Activated CD8-positive, alpha-beta T cell treated with anti-CD3 and anti-CD28 coated beads for 36 hours (primary cell): ENCODE data around the gene KIF5B. TPM values are rescaled to one million over a fixed set of nuclear protein-coding genes. Genes with fewer than 3 reads are reported as not detected.
"Not testable (repeated sequence)": the region's sequence is repeated elsewhere in the genome, so short reads cannot be mapped to it uniquely, and the experiment has no call there.

Source experiments
- ATAC-seq: fragments of 200-7000 bp; cut with Tn5 transposase; one replicate; pipeline ENCODE4 v1.10.0; 2021; ENCODE audit warnings: mild to moderate bottlenecking, moderate library complexity
- CTCF ChIA-PET: fragments of 350-600 bp; sonication (Branson Sonifier 250); formaldehyde crosslinking; loops from one replicate; lab custom pipeline; 2021; ENCODE audit warnings: antibody characterized with exemption; lab: Charles Lee
- POLR2A ChIA-PET: fragments of 350-600 bp; sonication (Branson Sonifier 250); formaldehyde crosslinking; loops from one replicate; lab custom pipeline; 2021; ENCODE audit warnings: antibody characterized with exemption; lab: Charles Lee
- DNase-seq: peaks from one replicate; pipeline ENCODE4 v3.0.0-alpha.2; 2020
- H3K27ac Mint-ChIP-seq: one replicate; pipeline ENCODE4 v1.8.0; 2021; ENCODE audit warnings: mild to moderate bottlenecking, mixed read lengths
- H3K27me3 Mint-ChIP-seq: one replicate; pipeline ENCODE4 v1.8.0; 2021; ENCODE audit warnings: mixed read lengths
- H3K36me3 Mint-ChIP-seq: one replicate; pipeline ENCODE4 v1.8.0; 2021; ENCODE audit warnings: low read depth, mixed read lengths
- H3K4me1 Mint-ChIP-seq: one replicate; pipeline ENCODE4 v1.8.0; 2021; ENCODE audit warnings: low read depth, mixed read lengths
- H3K4me3 Mint-ChIP-seq: one replicate; pipeline ENCODE4 v1.8.0; 2021; ENCODE audit warnings: mild to moderate bottlenecking, moderate library complexity, mixed read lengths
- H3K9me3 Mint-ChIP-seq: one replicate; pipeline ENCODE4 v1.8.0; 2021; ENCODE audit warnings: mixed read lengths
- CTCF ChIP-seq: fragments of 200-600 bp; IDR thresholded peaks from one replicate; pipeline ENCODE4 v1.8.0; 2022; ENCODE audit warnings: antibody characterized with exemption, mild to moderate bottlenecking
- intact Hi-C: fragments of 100-400 bp; cut with micrococcal nuclease; formaldehyde crosslinking; loops from one replicate; pipeline ENCODE4 v1.10.0; 2022
- total RNA-seq, 2 experiments: library from RNA; stranded (reverse); gene quantifications; one replicate each; pipeline ENCODE4 v1.2.3, GENCODE V29; 2021

The KIF5B gene
- total RNA-seq, 2 experiments from 2014 or later, result 52.7 to 55.3 TPM

DNA sequence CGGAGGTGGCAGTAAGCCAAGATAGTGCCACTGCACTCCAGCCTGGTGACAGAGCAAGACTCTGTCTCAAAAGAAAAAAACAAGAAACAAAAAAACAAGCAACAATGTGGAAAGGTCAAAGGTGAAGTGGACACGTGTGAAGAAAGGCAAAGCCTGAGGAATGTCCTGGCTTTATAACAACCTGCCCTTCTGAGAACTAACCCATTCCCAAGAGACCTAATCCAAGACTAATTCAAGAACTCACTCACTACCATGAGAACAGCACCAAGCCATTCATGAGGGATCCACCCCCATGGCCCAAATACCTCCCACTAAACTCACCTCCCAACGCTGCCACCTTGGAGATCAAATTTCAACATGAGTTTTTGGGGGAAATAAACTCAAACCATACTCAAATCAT lies 47.5 kb upstream of the KIF5B start:
- ChIA-PET POLR2A (no interaction called here), CTCF (interaction anchor here (1.5 kb wide), 1 partner anchor 107 kb away, joined by 3 read pairs; no protein-coding TSS in a partner anchor)
- H3K4me1 Mint-ChIP-seq, result no peaks in the 10 kb centered on the region
- peaks cover 2% of the 10 kb centered on the region for H3K9me3 Mint-ChIP-seq
- intact Hi-C loops, result no loop called here
- no peak overlapping the region for H3K4me3 Mint-ChIP-seq
- H3K27me3 Mint-ChIP-seq, result peaks cover 3% of the 10 kb centered on the region
- no peaks in the 10 kb centered on the region for H3K36me3 Mint-ChIP-seq
- TF ChIP-seq CTCF, result no peak
- no peak for DNase-seq
- H3K27ac Mint-ChIP-seq, result no peak overlapping the region
- ATAC-seq, result no peak

DNA sequence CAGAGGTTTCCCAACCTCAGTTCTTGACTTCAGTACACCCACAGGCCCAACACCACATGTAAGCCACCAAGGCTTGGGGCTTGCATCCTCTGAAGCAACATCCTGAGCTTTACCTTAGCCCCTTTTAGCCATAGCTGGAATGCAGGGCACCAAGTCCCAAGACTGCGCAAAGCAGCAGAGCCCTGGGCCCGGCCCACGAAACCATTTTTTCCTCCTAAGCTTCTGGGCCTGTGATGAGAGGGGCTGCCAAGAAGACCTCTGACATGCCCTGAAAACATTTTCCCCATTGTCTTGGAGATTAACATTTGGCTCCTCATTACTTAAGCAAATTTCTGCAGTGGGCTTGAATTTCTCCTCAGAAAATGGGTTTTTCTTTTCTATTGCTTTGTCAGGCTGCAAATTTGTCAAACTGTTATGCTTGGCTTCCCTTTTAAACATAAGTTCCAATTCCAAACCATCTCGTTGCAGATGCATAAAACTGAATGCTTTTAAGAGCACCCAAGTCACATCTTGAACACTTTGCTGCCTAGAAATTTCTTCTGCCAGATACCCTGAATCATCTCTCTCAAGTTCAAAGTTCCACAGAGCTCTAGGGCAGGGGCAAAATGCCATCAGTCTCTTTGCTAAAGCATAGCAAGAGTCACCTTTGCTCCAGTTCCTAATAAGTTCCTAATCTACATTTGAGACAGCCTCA lies 42.5 kb upstream of the KIF5B start:
- H3K36me3 Mint-ChIP-seq, H3K9me3 Mint-ChIP-seq, CTCF ChIA-PET, POLR2A ChIA-PET, H3K27me3 Mint-ChIP-seq, H3K27ac Mint-ChIP-seq, ATAC-seq, intact Hi-C loops, H3K4me1 Mint-ChIP-seq, H3K4me3 Mint-ChIP-seq, DNase-seq: not testable (repeated sequence)

DNA sequence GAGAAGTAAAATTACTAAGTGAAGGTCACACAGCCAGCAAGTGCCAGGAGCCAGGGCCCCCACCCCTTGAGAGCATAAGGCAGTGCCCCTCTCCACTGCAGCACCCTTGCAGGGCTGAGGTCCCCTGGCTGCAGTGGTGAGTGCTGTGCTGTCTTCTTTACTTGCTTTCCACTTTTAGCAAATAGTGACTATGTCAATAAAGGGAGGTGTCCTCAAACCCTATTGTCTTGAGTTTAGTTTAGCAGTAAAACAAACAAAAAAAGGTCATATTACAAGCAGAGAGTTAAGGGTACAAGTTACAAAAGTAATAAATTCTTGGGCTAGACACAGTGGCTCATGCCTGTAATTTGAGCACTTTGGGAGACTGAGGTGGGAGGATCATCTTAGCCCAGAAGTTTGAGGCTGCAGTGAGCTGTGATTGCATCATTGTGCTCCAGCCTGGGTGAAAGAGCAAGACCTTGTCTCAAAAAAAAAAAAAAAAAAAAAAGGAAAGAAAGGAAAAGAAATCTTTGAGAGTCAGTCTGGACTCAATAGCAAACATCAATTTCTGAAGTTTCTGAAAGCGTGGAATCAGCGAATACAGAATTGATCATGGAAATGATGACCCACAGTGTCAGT lies 39.0 kb upstream of the KIF5B start:
- no peak for TF ChIP-seq CTCF
- intact Hi-C loops, result no loop called here
- ATAC-seq (no peak), DNase-seq (no peak)
- H3K27me3 Mint-ChIP-seq, result peaks cover 9% of the 10 kb centered on the region
- ChIA-PET CTCF (no interaction called here), POLR2A (no interaction called here)
- H3K27ac Mint-ChIP-seq, result no peak overlapping the region
- H3K4me3 Mint-ChIP-seq, result no peak overlapping the region
- no peaks in the 10 kb centered on the region for H3K4me1 Mint-ChIP-seq
- H3K9me3 Mint-ChIP-seq, result peaks cover 3% of the 10 kb centered on the region
- no peaks in the 10 kb centered on the region for H3K36me3 Mint-ChIP-seq

DNA sequence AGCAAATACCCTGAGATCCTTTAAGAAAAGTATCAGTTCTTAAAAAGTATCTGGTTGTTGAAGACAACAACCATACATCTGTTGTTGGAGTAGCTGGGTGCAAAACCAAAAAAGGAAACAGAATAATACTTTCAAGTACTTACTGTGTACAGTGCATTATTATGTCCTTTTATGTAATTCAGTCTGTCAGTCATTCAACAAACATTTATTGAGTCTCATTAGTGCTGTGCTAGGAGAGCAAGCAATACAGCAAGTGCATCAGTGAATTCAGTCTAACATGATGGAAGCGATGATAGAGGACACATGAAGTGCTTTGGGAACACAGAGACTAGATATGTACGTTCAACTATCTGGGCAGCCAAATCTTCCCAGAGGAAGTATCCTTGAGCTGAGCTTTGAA lies 37.4 kb upstream of the KIF5B start:
- DNase-seq (no peak), ATAC-seq (no peak)
- intact Hi-C loops, result no loop called here
- TF ChIP-seq CTCF, result no peak
- Mint-ChIP-seq H3K27ac (no peak overlapping the region), H3K9me3 (peaks cover 2% of the 10 kb centered on the region), H3K27me3 (peaks cover 9% of the 10 kb centered on the region), H3K4me1 (no peaks in the 10 kb centered on the region), H3K4me3 (no peak overlapping the region), H3K36me3 (no peaks in the 10 kb centered on the region)
- CTCF ChIA-PET, result no interaction called here
- POLR2A ChIA-PET, result no interaction called here

GRCh38 chr10:32091046-32091445 lies 34.8 kb upstream of the KIF5B start:
- ChIA-PET POLR2A (no interaction called here), CTCF (no interaction called here)
- DNase-seq, result no peak
- peaks cover 9% of the 10 kb centered on the region for H3K27me3 Mint-ChIP-seq
- no peaks in the 10 kb centered on the region for H3K36me3 Mint-ChIP-seq
- H3K27ac Mint-ChIP-seq, result no peak overlapping the region
- intact Hi-C loops, result no loop called here
- no peak for TF ChIP-seq CTCF
- H3K9me3 Mint-ChIP-seq, result peaks cover 2% of the 10 kb centered on the region
- no peaks in the 10 kb centered on the region for H3K4me1 Mint-ChIP-seq
- H3K4me3 Mint-ChIP-seq, result no peak overlapping the region
- no peak for ATAC-seq
